Brain pericyte (primary cell): Measurements from ENCODE around the gene OR1C1.
"Not testable (repeated sequence)": the region's sequence is repeated elsewhere in the genome, so short reads cannot be mapped to it uniquely, and the experiment has no call there.

Experiments used
- DNase-seq: peaks from one replicate; pipeline ENCODE4 v3.0.0-alpha.2; 2012; ENCODE audit warnings: low read depth, low spot score

OR1C1 gene

GRCh38 chr1:247760456-247760855 lies at the start of gene OR1C1:
TSS of gene OR1C1 (minus strand) at chr1:247760556. CDS start at chr1:247758406, 2,150 bp downstream.
- DNase-seq, result no peak

GRCh38 chr1:247797518-247797917 lies 37.2 kb upstream of the OR1C1 start:
- DNase-seq, result no peak

GRCh38 chr1:247769603-247770002 lies 9.2 kb upstream of the OR1C1 start:
- DNase-seq, result no peak

- not testable (repeated sequence) for DNase-seq
Observed at GRCh38 chr1:247754311-247754710, 6.0 kb downstream of the OR1C1 start.

- DNase-seq, result no peak
Observed at GRCh38 chr1:247749870-247750269, 10.5 kb downstream of the OR1C1 start.

GRCh38 chr1:247748041-247748440 lies 12.3 kb downstream of the OR1C1 start, which contains the start of gene OR14A2:
TSS of gene OR14A2 (minus strand) at chr1:247748141.
- no peak for DNase-seq

- no peak for DNase-seq
Observed at GRCh38 chr1:247747616-247748015, 12.7 kb downstream of the OR1C1 start.

GRCh38 chr1:247746391-247746935 lies 13.9 kb downstream of the OR1C1 start:
- no peak for DNase-seq

- not testable (repeated sequence) for DNase-seq
Observed at GRCh38 chr1:247742215-247742760, 18.1 kb downstream of the OR1C1 start.

GRCh38 chr1:247741756-247742155 lies 18.6 kb downstream of the OR1C1 start:
- DNase-seq, result no peak

GRCh38 chr1:247740721-247741120 lies 19.6 kb downstream of the OR1C1 start:
- DNase-seq, result no peak

GRCh38 chr1:247738315-247738714 lies 22.0 kb downstream of the OR1C1 start, which contains the start of gene OR14K1:
TSS of gene OR14K1 (plus strand) at chr1:247738615. CDS start at chr1:247738615, 0 bp downstream.
- no peak for DNase-seq

GRCh38 chr1:247721222-247721621 lies 39.1 kb downstream of the OR1C1 start:
- no peak for DNase-seq

- DNase-seq, result no peak
Observed at GRCh38 chr1:247716546-247716945, 43.8 kb downstream of the OR1C1 start, which contains the start of gene OR6F1. TSS of gene OR6F1 (minus strand) at chr1:247716646. CDS start at chr1:247712755, 3,891 bp downstream.

- DNase-seq, result no peak
Observed at GRCh38 chr1:247713753-247714152, 46.6 kb downstream of the OR1C1 start.

- not testable (repeated sequence) for DNase-seq
Observed at GRCh38 chr1:247710681-247711080, 49.7 kb downstream of the OR1C1 start.
